Measurements from ENCODE around the gene SLC30A1.
"Not testable (repeated sequence)": the region's sequence is repeated elsewhere in the genome, so short reads cannot be mapped to it uniquely, and the experiment has no call there.

The SLC30A1 gene

GRCh38 chr1:211578640-211579439, at the start of gene SLC30A1:
Gene SLC30A1, minus strand, starts transcription at chr1:211579161. Its CDS starts 549 bp downstream, at chr1:211578612.
- TF ChIP-seq POLR2A (IDR thresholded peaks at IDR 0.05; ENCODE audit: low read depth, low read length), result peak; percentile 97
- FAIRE-seq (peak; percentile 55), DNase-seq (ENCODE audit: insufficient read length, low spot score) (peak; percentile 96)

- no peak for TF ChIP-seq POLR2A (IDR thresholded peaks at IDR 0.05; ENCODE audit: low read depth, low read length)
- FAIRE-seq, result no peak
- DNase-seq (ENCODE audit: insufficient read length, low spot score), result no peak
These were observed 49.5 kb upstream of the SLC30A1 start for GRCh38 chr1:211628417-211628816.

- TF ChIP-seq POLR2A (IDR thresholded peaks at IDR 0.05; ENCODE audit: low read depth, low read length), result no peak
- FAIRE-seq, result no peak
- DNase-seq (ENCODE audit: insufficient read length, low spot score), result no peak
These were observed 48.3 kb upstream of the SLC30A1 start for GRCh38 chr1:211627259-211627658.

- not testable (repeated sequence) for DNase-seq (ENCODE audit: insufficient read length, low spot score); FAIRE-seq
These were observed 46.9 kb upstream of the SLC30A1 start for GRCh38 chr1:211625866-211626265.

- no peak for TF ChIP-seq POLR2A (IDR thresholded peaks at IDR 0.05; ENCODE audit: low read depth, low read length)
- FAIRE-seq (no peak), DNase-seq (ENCODE audit: insufficient read length, low spot score) (no peak)
These were observed 46.1 kb upstream of the SLC30A1 start for GRCh38 chr1:211625040-211625439.

GRCh38 chr1:211623515-211623914, 44.6 kb upstream of the SLC30A1 start:
- no peak for DNase-seq (ENCODE audit: insufficient read length, low spot score)
- no peak for FAIRE-seq
- no peak for TF ChIP-seq POLR2A (IDR thresholded peaks at IDR 0.05; ENCODE audit: low read depth, low read length)

GRCh38 chr1:211621447-211622198, 42.7 kb upstream of the SLC30A1 start:
- FAIRE-seq (no peak), DNase-seq (ENCODE audit: insufficient read length, low spot score) (no peak)
- TF ChIP-seq POLR2A (IDR thresholded peaks at IDR 0.05; ENCODE audit: low read depth, low read length), result no peak

GRCh38 chr1:211620097-211620496, 41.1 kb upstream of the SLC30A1 start:
- FAIRE-seq (no peak), DNase-seq (ENCODE audit: insufficient read length, low spot score) (no peak)
- no peak for TF ChIP-seq POLR2A (IDR thresholded peaks at IDR 0.05; ENCODE audit: low read depth, low read length)

- FAIRE-seq (no peak), DNase-seq (ENCODE audit: insufficient read length, low spot score) (no peak)
- no peak for TF ChIP-seq POLR2A (IDR thresholded peaks at IDR 0.05; ENCODE audit: low read depth, low read length)
These were observed 40.4 kb upstream of the SLC30A1 start for GRCh38 chr1:211619033-211619996.

- DNase-seq (ENCODE audit: insufficient read length, low spot score) (no peak), FAIRE-seq (no peak)
- TF ChIP-seq POLR2A (IDR thresholded peaks at IDR 0.05; ENCODE audit: low read depth, low read length), result no peak
These were observed 38.0 kb upstream of the SLC30A1 start for GRCh38 chr1:211616965-211617297.

GRCh38 chr1:211616231-211616964, 37.4 kb upstream of the SLC30A1 start:
- no peak for FAIRE-seq
- no peak for DNase-seq (ENCODE audit: insufficient read length, low spot score)
- no peak for TF ChIP-seq POLR2A (IDR thresholded peaks at IDR 0.05; ENCODE audit: low read depth, low read length)

- TF ChIP-seq POLR2A (IDR thresholded peaks at IDR 0.05; ENCODE audit: low read depth, low read length), result no peak
- FAIRE-seq, result no peak
- no peak for DNase-seq (ENCODE audit: insufficient read length, low spot score)
These were observed 35.7 kb upstream of the SLC30A1 start for GRCh38 chr1:211614615-211615014.

- no peak for TF ChIP-seq POLR2A (IDR thresholded peaks at IDR 0.05; ENCODE audit: low read depth, low read length)
- FAIRE-seq (no peak), DNase-seq (ENCODE audit: insufficient read length, low spot score) (no peak)
These were observed 35.0 kb upstream of the SLC30A1 start for GRCh38 chr1:211613951-211614350.
